GM19099 (cell line): Measurements from ENCODE around the gene AMPD3.

Experiments
- POLR2A ChIP-seq: IDR thresholded peaks from 3 replicates; pipeline ENCODE4 v1.6.1; 2011; ENCODE audit warnings: low read depth; ENCODE audit not compliant: insufficient read length; ENCODE audit errors: extremely low read depth

Gene AMPD3

GRCh38 chr11:10428453-10428852, 26.6 kb upstream of the AMPD3 start:
- TF ChIP-seq POLR2A, result no peak

DNA sequence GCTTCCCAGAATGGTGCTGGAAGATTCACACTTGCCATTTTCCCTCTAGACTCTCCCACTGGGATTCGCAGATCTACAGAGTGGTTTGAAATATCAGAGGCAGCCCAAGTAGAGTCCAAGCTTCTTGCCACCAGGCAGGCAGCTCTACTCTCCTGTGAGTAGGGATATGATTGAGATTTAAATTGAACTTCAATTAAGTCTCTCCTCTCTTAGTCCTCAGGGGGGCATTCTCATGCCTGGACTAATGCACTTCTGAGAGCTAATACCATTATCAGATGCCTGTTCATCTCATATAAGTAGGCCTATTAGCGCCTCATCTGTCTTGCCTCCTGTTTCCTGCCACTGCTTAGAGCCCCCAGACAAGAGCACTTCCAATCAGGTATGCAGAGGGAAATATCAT, 25.5 kb upstream of the AMPD3 start:
- TF ChIP-seq POLR2A, result no peak

- TF ChIP-seq POLR2A, result no peak
These were observed 22.6 kb upstream of the AMPD3 start for GRCh38 chr11:10432493-10432892.

GRCh38 chr11:10432971-10433370, 22.1 kb upstream of the AMPD3 start:
- no peak for TF ChIP-seq POLR2A

DNA sequence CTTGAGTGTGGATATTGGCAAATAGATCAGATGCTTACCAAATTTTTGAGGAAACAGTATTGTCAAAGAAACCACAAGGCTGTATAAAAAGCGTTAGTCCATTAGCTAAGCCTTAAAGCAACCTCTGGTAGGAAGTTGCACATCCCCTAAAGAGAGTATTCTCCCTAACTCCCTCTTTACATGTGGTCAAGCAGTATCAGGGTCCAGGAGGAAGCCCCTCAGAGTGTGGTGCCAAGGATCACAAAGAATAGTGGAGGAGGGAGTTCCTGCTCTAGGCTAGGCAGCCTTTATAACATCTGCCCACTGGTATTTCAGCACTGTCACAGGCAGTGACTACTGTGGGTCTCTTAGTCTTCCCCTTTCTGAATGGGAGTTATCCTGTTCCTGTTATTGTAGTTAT, 18.8 kb upstream of the AMPD3 start:
- no peak for TF ChIP-seq POLR2A

DNA sequence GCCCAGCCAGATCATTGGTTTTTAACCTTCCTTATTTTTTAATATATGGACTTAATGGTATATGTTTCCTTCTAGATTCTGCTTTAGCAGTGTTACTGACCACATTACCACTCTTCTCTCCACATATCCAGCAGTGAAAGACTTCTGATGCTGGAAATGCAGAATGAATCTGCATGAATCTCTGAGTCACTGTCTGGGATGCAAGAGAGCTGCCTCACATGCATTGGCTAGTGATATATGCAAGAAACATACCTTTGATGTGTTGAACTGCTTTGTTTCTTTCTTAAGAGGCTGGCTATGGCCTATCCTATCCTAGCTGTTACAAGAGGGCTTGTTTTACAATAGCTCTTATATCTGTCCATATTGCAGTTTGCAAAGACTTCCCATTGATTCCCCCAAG, 16.6 kb upstream of the AMPD3 start:
- TF ChIP-seq POLR2A, result no peak

- no peak for TF ChIP-seq POLR2A
These were observed 15.7 kb upstream of the AMPD3 start for GRCh38 chr11:10439351-10439750.

GRCh38 chr11:10439924-10440323, 15.1 kb upstream of the AMPD3 start:
- no peak for TF ChIP-seq POLR2A

GRCh38 chr11:10440401-10440800, 14.7 kb upstream of the AMPD3 start:
- no peak for TF ChIP-seq POLR2A

- no peak for TF ChIP-seq POLR2A
These were observed 14.0 kb upstream of the AMPD3 start for GRCh38 chr11:10441091-10441490.

DNA sequence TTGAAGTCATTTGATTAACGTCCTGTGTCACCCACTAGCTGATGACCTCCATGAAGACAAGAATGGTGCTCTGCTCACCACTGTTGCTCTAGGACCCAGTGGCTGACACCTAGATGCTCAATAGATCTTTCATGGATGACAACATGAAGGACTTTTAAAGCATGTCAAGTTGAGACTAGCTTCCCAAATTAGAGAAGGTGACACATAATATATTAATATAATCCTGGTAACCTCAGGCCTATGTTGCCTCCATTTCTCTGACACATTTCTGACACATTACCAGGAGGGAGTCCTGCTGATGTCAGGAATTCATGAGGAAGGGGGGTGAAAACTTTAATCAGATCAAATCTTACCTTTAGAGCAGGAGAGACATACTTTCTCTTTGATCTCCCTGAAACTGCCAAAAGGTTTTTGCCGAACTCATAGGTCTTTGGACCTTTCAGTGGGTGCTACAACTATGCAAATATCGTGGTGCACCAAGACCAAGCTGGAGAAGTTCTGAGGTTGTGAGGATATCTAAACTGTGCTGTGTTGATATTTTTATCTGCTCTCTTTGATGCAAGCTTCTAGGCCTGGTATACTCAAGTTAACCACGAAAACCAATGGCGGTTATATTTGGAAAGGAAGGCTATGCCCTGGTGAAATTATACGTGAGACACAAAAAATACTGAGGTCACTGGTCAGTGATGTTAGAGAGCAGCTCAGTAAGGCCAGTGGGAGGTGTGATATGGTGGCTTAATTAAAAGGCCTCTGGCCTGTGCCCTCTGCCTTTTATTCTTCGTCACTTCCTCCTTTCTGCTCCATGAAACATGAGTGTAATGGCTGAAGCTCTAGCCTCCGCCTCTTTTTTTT, 13.2 kb upstream of the AMPD3 start:
- no peak for TF ChIP-seq POLR2A

DNA sequence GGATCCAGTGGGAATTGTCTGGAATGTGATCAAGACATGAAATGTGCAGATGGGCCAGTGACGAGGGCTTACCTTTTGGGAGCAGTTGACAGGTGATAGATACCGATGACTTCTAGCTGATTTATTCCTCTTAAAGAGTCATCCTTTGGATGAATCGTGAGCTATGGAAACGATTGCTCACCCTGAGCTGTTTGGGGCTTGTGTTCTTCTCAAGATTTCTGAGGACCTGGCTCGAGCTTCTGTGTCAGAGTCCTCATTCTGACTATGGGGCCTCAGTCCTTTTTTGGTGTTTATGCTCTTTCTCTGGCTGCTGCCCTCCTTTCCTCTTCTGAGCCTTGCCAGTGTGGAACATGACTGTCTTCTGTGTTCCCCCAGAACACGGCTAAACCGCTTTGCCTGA, 11.9 kb upstream of the AMPD3 start:
- TF ChIP-seq POLR2A, result no peak

DNA sequence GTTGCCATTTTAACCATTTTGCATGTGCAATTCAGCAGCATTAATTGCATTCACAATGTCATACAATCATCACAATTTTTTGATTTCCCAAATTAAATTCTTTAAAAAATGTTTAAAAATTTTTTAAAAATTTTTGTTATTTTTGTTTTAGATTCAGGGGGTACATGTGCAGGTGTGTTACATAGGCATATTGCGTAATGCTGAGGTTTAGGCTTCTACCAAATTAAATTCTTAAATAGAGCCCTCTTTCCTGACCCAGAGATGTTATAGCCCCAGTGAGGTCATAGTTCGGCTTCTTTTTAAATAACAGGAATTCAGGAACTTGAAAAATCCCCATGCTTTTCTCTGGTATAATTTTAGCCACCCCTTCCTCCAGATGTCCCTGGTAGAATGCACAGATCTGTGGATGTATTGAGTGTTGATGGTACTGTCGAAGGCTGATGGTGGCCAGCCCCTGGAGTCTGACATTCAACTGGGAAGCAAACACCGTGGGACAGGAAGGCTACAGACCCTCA, 11.3 kb upstream of the AMPD3 start:
- TF ChIP-seq POLR2A, result no peak

DNA sequence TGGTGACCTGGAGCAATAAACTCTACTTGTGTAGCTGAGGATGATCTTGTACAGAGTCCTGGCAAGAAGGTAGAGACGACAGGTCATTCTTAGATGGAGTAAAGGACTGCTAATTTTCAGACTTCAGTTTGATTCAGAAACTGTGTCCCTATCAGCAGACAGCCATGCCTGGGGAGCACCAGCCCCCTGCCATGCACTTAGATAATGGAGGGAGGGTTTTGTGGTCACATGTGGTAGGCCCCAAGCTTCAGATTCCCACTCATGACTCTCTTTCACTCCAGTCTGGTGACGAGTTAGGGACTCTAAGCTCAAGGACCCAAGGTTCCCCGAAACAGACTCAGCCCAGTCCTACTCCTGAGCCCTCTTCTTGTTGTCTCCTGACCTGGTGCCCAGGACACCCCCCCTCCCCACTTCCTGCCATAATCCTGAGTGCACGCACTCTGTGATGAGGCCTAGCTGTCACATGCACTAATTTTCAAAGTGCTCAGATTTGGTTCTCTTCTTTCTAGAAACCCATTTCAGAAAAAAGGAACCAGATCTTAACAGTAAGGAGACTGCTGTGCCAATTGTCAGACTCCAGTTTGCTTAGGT, 10.2 kb upstream of the AMPD3 start:
- no peak for TF ChIP-seq POLR2A

DNA sequence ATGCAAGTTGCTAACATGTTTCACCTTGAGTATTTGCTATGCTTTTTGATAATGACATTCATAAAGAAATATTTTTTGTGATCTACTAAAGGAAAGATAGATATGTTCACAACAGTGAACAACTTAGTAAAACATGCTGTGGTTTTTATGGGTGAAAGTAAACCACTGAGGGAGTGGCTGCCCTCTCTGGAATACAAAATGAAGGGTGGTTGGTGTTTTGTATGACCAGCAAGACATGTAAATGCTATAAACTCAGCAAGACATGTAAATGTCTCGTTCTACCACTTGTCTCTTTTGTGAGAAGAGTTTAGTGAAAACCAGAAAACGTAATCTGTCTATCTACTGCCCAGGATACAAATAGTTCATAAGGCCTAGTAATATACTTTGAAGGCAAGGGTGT, 7.6 kb upstream of the AMPD3 start:
- no peak for TF ChIP-seq POLR2A
